Measurements from ENCODE around the gene SPEF2. TPM values are rescaled to one million over a fixed set of nuclear protein-coding genes. Genes with fewer than 3 reads are reported as not detected.

SPEF2 gene
- total RNA-seq, 2 experiments from 2014 or later = 5.1 to 6.4 TPM

GRCh38 chr5:35717718-35718117, 100.1 kb downstream of the SPEF2 start:
- no peaks in the 10 kb centered on the region for H3K27me3 Mint-ChIP-seq (ENCODE audit: low read depth)
- H3K9me3 Mint-ChIP-seq (ENCODE audit: insufficient read depth) = peaks cover 4% of the 10 kb centered on the region
- no peaks in the 10 kb centered on the region for H3K36me3 Mint-ChIP-seq (ENCODE audit: low read depth)
- ChIA-PET CTCF (no interaction called here), POLR2A (no interaction called here)
- no peak overlapping the region for H3K4me3 Mint-ChIP-seq
- H3K27ac Mint-ChIP-seq = no peak overlapping the region
- no peaks in the 10 kb centered on the region for H3K4me1 Mint-ChIP-seq (ENCODE audit: low read depth)
- ATAC-seq (no peak), DNase-seq (no peak)

GRCh38 chr5:35735718-35736117, 118.1 kb downstream of the SPEF2 start:
- ChIA-PET CTCF (no interaction called here), POLR2A (no interaction called here)
- ATAC-seq = no peak
- Mint-ChIP-seq H3K36me3 (ENCODE audit: low read depth) (peaks cover 7% of the 10 kb centered on the region), H3K27ac (no peak overlapping the region), H3K4me3 (no peak overlapping the region), H3K9me3 (ENCODE audit: insufficient read depth) (no peaks in the 10 kb centered on the region), H3K4me1 (ENCODE audit: low read depth) (peaks cover 3% of the 10 kb centered on the region), H3K27me3 (ENCODE audit: low read depth) (no peaks in the 10 kb centered on the region)
- no peak for DNase-seq

DNA sequence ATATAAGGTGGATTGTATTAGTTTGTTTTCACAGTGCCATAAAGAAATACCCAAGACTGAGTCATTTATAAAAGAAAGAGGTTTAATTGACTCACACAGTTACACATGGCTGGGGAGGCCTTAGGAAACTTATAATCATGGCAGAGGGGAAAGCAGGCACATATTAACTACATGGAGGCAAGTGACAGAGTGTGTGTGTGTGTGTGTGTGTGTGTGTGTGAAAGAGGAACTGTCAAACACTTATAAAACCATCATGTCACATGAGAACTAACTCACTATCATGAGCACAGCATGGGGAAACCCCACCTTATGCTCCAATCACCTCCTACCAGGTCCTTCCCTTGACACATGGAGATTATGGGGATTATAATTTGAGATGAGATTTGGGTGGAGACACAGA, 118.6 kb downstream of the SPEF2 start:
- no peak overlapping the region for H3K27ac Mint-ChIP-seq
- ATAC-seq (no peak), DNase-seq (no peak)
- CTCF ChIA-PET = no interaction called here
- no peak overlapping the region for H3K4me3 Mint-ChIP-seq
- POLR2A ChIA-PET = no interaction called here
- H3K27me3 Mint-ChIP-seq (ENCODE audit: low read depth) = no peaks in the 10 kb centered on the region
- H3K4me1 Mint-ChIP-seq (ENCODE audit: low read depth) = peaks cover 3% of the 10 kb centered on the region
- no peaks in the 10 kb centered on the region for H3K9me3 Mint-ChIP-seq (ENCODE audit: insufficient read depth)
- H3K36me3 Mint-ChIP-seq (ENCODE audit: low read depth) = peaks cover 7% of the 10 kb centered on the region

GRCh38 chr5:35741126-35741716, 123.6 kb downstream of the SPEF2 start:
- CTCF ChIA-PET = no interaction called here
- Mint-ChIP-seq H3K4me3 (no peak overlapping the region), H3K9me3 (ENCODE audit: insufficient read depth) (no peaks in the 10 kb centered on the region)

GRCh38 chr5:35741971-35742370, 124.3 kb downstream of the SPEF2 start:
- ChIA-PET POLR2A (no interaction called here), CTCF (no interaction called here)
- peaks cover 7% of the 10 kb centered on the region for H3K36me3 Mint-ChIP-seq (ENCODE audit: low read depth)
- DNase-seq (no peak), ATAC-seq (no peak)
- H3K9me3 Mint-ChIP-seq (ENCODE audit: insufficient read depth) = no peaks in the 10 kb centered on the region
- peaks cover 3% of the 10 kb centered on the region for H3K4me1 Mint-ChIP-seq (ENCODE audit: low read depth)
- H3K4me3 Mint-ChIP-seq = no peak overlapping the region
- H3K27ac Mint-ChIP-seq = no peak overlapping the region
- no peaks in the 10 kb centered on the region for H3K27me3 Mint-ChIP-seq (ENCODE audit: low read depth)

More at GRCh38 chr5:35741126-35741716, 123.6 kb downstream of the SPEF2 start:
- no peak for DNase-seq
- no peak for ATAC-seq
- peaks cover 9% of the 10 kb centered on the region for H3K36me3 Mint-ChIP-seq (ENCODE audit: low read depth)
- peaks cover 3% of the 10 kb centered on the region for H3K4me1 Mint-ChIP-seq (ENCODE audit: low read depth)
- no peaks in the 10 kb centered on the region for H3K27me3 Mint-ChIP-seq (ENCODE audit: low read depth)
- no peak overlapping the region for H3K27ac Mint-ChIP-seq
- POLR2A ChIA-PET = interaction anchor here (0.7 kb wide), 1 partner anchor 8 kb away, joined by 3 read pairs; no protein-coding TSS in a partner anchor

DNA sequence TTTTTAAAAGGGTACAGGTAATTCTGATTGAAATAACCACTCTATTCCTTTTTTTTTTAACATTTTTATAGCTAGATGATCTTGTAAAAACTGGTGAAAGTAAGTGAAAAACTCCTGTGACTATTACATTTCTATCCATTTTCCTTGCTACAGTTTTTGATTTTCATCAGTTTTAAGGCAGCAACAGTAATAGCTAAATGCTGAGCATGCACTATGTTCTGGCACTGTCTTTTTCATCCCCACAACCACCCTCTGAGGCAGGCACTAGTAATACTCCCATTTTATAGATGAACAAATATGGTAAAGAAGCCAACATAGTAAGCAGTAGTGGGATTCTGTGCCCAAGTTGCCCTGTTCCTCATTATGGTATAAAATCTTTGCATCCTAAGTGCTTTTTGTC, 126.0 kb downstream of the SPEF2 start:
- ATAC-seq (no peak), DNase-seq (no peak)
- H3K27ac Mint-ChIP-seq = no peak overlapping the region
- ChIA-PET CTCF (no interaction called here), POLR2A (no interaction called here)
- H3K36me3 Mint-ChIP-seq (ENCODE audit: low read depth) = peaks cover 6% of the 10 kb centered on the region
- peaks cover 7% of the 10 kb centered on the region for H3K4me1 Mint-ChIP-seq (ENCODE audit: low read depth)
- H3K4me3 Mint-ChIP-seq = no peak overlapping the region
- no peaks in the 10 kb centered on the region for H3K27me3 Mint-ChIP-seq (ENCODE audit: low read depth)
- no peaks in the 10 kb centered on the region for H3K9me3 Mint-ChIP-seq (ENCODE audit: insufficient read depth)

- Mint-ChIP-seq H3K36me3 (ENCODE audit: low read depth) (peaks cover 4% of the 10 kb centered on the region), H3K9me3 (ENCODE audit: insufficient read depth) (no peaks in the 10 kb centered on the region), H3K27ac (no peak overlapping the region), H3K27me3 (ENCODE audit: low read depth) (no peaks in the 10 kb centered on the region), H3K4me3 (no peak overlapping the region), H3K4me1 (ENCODE audit: low read depth) (peaks cover 10% of the 10 kb centered on the region)
- no peak for ATAC-seq
- ChIA-PET CTCF (no interaction called here), POLR2A (no interaction called here)
- DNase-seq = no peak
Measured at GRCh38 chr5:35745193-35745592, 127.5 kb downstream of the SPEF2 start.

- Mint-ChIP-seq H3K36me3 (ENCODE audit: low read depth) (peaks cover 4% of the 10 kb centered on the region), H3K27me3 (ENCODE audit: low read depth) (no peaks in the 10 kb centered on the region), H3K4me1 (ENCODE audit: low read depth) (peaks cover 10% of the 10 kb centered on the region), H3K4me3 (no peak overlapping the region), H3K9me3 (ENCODE audit: insufficient read depth) (no peaks in the 10 kb centered on the region), H3K27ac (no peak overlapping the region)
- ATAC-seq (no peak), DNase-seq (no peak)
- ChIA-PET POLR2A (no interaction called here), CTCF (no interaction called here)
Measured at GRCh38 chr5:35745660-35746059, 128.0 kb downstream of the SPEF2 start.

- ChIA-PET CTCF (no interaction called here), POLR2A (no interaction called here)
- H3K36me3 Mint-ChIP-seq (ENCODE audit: low read depth) = peaks cover 2% of the 10 kb centered on the region
- no peak overlapping the region for H3K27ac Mint-ChIP-seq
- no peaks in the 10 kb centered on the region for H3K27me3 Mint-ChIP-seq (ENCODE audit: low read depth)
- H3K9me3 Mint-ChIP-seq (ENCODE audit: insufficient read depth) = no peaks in the 10 kb centered on the region
- H3K4me3 Mint-ChIP-seq = no peak overlapping the region
- no peak for DNase-seq
- ATAC-seq = no peak
- H3K4me1 Mint-ChIP-seq (ENCODE audit: low read depth) = peaks cover 10% of the 10 kb centered on the region
Measured at GRCh38 chr5:35752012-35752411, 134.3 kb downstream of the SPEF2 start.

- ChIA-PET POLR2A (interaction anchor here (0.8 kb wide), 1 partner anchor 27 kb away, joined by 3 read pairs; no protein-coding TSS in a partner anchor), CTCF (no interaction called here)
- ATAC-seq = no peak
- DNase-seq = no peak
- Mint-ChIP-seq H3K9me3 (ENCODE audit: insufficient read depth) (no peaks in the 10 kb centered on the region), H3K4me1 (ENCODE audit: low read depth) (peaks cover 12% of the 10 kb centered on the region), H3K4me3 (no peak overlapping the region), H3K36me3 (ENCODE audit: low read depth) (no peaks in the 10 kb centered on the region), H3K27ac (no peak overlapping the region), H3K27me3 (ENCODE audit: low read depth) (no peaks in the 10 kb centered on the region)
Measured at GRCh38 chr5:35753500-35753899, 135.8 kb downstream of the SPEF2 start.

DNA sequence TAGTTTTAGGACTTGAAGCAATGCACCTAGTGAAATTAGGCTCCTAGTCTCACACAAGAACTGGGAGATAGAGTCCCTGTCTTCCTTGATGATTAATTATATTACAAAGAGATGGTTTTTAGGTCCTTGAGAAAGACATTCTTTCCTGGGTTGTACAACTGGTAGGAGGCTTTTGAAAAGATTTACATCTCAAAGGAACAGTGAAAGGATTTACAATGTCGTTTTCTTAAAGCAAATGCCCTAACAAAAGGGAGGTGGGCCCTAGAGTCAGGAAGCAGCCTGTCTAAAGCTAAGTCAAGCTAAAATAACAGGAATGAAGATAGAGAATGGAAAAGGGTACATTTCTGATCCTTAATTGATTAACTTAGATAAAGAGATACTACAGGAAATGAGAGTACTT, 136.8 kb downstream of the SPEF2 start:
- ATAC-seq (no peak), DNase-seq (no peak)
- Mint-ChIP-seq H3K9me3 (ENCODE audit: insufficient read depth) (no peaks in the 10 kb centered on the region), H3K4me3 (no peak overlapping the region), H3K4me1 (ENCODE audit: low read depth) (peaks cover 7% of the 10 kb centered on the region), H3K36me3 (ENCODE audit: low read depth) (no peaks in the 10 kb centered on the region), H3K27me3 (ENCODE audit: low read depth) (no peaks in the 10 kb centered on the region), H3K27ac (no peak overlapping the region)
- ChIA-PET POLR2A (no interaction called here), CTCF (no interaction called here)

- ChIA-PET CTCF (no interaction called here), POLR2A (no interaction called here)
- Mint-ChIP-seq H3K4me1 (ENCODE audit: low read depth) (peaks cover 7% of the 10 kb centered on the region), H3K36me3 (ENCODE audit: low read depth) (no peaks in the 10 kb centered on the region), H3K4me3 (no peak overlapping the region), H3K9me3 (ENCODE audit: insufficient read depth) (no peaks in the 10 kb centered on the region), H3K27ac (no peak overlapping the region), H3K27me3 (ENCODE audit: low read depth) (no peaks in the 10 kb centered on the region)
- no peak for ATAC-seq
- DNase-seq = no peak
Measured at GRCh38 chr5:35755966-35756365, 138.3 kb downstream of the SPEF2 start.

GRCh38 chr5:35758151-35758724, 140.6 kb downstream of the SPEF2 start:
- Mint-ChIP-seq H3K27me3 (ENCODE audit: low read depth) (no peaks in the 10 kb centered on the region), H3K27ac (no peak overlapping the region), H3K4me3 (no peak overlapping the region), H3K4me1 (ENCODE audit: low read depth) (peaks cover 7% of the 10 kb centered on the region), H3K36me3 (ENCODE audit: low read depth) (no peaks in the 10 kb centered on the region), H3K9me3 (ENCODE audit: insufficient read depth) (no peaks in the 10 kb centered on the region)
- DNase-seq = no peak
- CTCF ChIA-PET = interaction anchor here (1.3 kb wide), 1 partner anchor 18 kb away, joined by 3 read pairs; no protein-coding TSS in a partner anchor
- no peak for ATAC-seq
- POLR2A ChIA-PET = no interaction called here

Measured in activated CD8-positive, alpha-beta T cell treated with anti-CD3 and anti-CD28 coated beads, Interleukin-2, amount 10 ng/mL, durations not matched to agents 7 days and 5 days (primary cell).